HG02623 (cell line): ENCODE results near the gene CACNG7.

Experiments
- ATAC-seq: cut with Tn5 transposase; IDR thresholded peaks from one replicate; pipeline ENCODE4 v1.9.1; 2021; ENCODE audit warnings: moderate library complexity; ENCODE audit not compliant: unreplicated experiment

CACNG7 gene

DNA sequence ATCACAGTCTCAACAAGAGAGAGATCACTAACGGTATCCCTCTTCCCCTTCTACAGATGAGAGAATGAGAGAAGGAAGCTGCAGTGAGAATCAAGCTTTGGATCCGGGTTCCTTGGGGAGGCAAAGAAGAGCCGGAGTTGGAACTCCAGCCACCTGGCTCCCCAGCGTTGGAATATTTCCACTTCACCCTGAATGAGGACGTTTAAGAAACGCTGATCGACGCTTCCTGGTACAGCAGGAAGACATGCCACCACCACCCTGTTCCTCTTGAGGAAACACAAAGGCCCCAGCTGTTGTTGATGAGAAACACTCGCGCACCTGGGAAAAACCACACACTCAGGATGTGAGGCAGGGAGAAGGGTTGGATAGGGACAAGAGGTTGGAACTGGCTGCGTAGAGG is 42.4 kb downstream of the CACNG7 start:
- no peak for ATAC-seq

DNA sequence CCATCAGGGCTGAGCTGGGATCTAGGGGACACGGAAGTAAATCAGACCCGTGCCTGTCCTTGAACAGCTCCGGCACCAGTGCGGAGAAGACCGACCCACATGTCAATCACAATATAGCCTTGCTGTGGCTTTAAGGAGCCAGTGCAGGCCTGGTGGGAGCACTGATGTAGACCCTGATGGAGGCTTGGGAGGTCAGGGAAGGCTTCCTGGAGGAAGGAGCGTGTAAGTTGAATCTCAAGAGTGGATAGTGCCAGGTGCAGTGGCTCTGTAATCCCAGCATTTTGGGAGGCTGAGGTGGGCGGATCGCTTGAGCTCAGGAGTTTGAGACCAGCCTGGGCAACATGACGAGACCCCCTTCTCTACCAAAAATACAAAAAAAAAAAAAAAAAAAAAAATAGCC is 42.9 kb downstream of the CACNG7 start:
- ATAC-seq: no peak

GRCh38 chr19:53953383-53953782 is 44.3 kb downstream of the CACNG7 start:
- no peak for ATAC-seq

GRCh38 chr19:53957448-53958167 is 48.5 kb downstream of the CACNG7 start:
- ATAC-seq: no peak

- no peak for ATAC-seq
Observed at GRCh38 chr19:53958168-53958571, 49.1 kb downstream of the CACNG7 start.

- no peak for ATAC-seq
Observed at GRCh38 chr19:53958823-53959757, 50.0 kb downstream of the CACNG7 start.

GRCh38 chr19:53960187-53960586 is 51.1 kb downstream of the CACNG7 start:
- no peak for ATAC-seq

DNA sequence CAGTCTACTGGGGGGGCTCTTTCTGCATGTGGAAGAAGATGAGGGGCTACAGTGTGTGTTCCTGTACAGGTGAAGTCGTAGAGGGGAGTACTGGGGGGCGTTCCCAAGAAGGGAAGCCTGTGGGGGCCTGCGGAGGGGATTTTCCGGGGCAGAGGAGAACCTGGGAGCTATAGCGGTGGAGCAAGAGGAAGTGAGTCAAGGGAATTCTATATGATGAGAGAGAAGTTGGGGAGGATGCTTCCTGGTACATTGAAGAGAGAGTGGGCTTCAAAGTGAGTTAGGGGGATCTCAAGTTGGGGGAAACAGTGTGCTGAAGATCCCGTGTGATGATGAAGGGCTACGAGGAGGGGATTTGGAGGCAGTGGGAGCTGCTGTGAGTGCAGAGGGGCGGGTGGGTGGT is 51.8 kb downstream of the CACNG7 start:
- no peak for ATAC-seq

GRCh38 chr19:53961523-53962356 is 52.7 kb downstream of the CACNG7 start:
- ATAC-seq: no peak

GRCh38 chr19:53962887-53963431 is 53.9 kb downstream of the CACNG7 start, which contains the start of gene CACNG8:
CACNG8 (plus strand) TSS chr19:53962937.
- no peak for ATAC-seq

- no peak for ATAC-seq
Observed at GRCh38 chr19:53965091-53965490, 56.0 kb downstream of the CACNG7 start.

DNA sequence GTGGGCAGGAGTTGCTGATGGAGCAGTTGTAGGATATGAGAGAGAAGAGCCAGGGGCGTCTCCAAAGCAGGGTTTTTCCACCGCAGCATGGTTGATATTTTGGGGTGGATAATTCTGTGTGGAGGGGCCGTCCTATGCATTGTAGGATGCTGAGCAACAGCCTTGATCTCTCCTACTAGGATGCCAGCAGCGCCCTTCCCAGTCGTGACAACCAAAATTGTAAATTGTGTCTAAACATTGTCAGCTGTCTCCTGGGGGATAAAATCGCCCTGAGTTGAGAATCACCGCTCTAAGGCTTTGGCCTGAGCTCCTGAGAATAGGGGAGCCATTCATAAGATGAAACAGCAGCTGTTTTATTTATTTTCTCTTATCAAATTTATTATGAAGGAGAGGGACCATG is 57.9 kb downstream of the CACNG7 start:
- no peak for ATAC-seq

DNA sequence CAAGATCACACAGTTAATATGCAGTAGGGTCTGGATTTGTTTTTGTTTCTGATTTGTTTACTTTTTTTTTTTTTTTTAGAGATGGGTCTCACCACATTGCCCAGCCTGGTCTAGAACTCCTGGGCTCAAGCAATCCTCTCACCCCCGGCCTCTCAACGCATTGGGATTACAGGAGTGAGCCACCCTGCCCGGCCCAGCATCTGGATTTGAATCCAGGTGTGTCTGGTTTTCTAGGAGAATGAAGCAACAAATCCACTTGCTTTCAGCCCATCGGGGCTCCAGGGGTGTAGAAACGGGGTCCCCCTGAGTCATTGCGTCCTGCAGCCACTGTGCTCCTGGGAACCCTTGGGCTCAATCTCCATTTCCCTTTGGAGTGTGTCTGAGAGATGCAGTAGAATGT is 60.3 kb downstream of the CACNG7 start:
- no peak for ATAC-seq

DNA sequence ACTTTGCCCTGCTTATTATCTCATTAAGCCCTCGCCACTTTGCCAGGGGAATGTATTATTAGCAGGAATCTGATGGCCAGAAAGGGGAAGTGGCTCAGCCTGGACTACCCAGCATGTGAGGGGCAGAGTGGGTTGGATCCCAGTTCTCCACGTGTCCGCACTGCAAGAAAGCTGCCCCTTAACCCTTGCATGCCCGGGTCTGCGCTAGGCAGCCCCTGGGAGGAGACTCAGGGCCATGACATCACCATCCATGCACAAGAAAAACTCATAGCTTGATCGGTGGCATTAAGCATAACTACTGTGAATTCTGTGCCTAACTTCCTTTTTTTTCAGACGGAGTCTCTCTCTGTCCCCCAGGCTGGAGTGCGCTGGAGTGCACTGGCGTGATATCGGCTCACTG is 62.6 kb downstream of the CACNG7 start:
- no peak for ATAC-seq

GRCh38 chr19:53977429-53977990 is 68.4 kb downstream of the CACNG7 start:
- ATAC-seq: no peak

DNA sequence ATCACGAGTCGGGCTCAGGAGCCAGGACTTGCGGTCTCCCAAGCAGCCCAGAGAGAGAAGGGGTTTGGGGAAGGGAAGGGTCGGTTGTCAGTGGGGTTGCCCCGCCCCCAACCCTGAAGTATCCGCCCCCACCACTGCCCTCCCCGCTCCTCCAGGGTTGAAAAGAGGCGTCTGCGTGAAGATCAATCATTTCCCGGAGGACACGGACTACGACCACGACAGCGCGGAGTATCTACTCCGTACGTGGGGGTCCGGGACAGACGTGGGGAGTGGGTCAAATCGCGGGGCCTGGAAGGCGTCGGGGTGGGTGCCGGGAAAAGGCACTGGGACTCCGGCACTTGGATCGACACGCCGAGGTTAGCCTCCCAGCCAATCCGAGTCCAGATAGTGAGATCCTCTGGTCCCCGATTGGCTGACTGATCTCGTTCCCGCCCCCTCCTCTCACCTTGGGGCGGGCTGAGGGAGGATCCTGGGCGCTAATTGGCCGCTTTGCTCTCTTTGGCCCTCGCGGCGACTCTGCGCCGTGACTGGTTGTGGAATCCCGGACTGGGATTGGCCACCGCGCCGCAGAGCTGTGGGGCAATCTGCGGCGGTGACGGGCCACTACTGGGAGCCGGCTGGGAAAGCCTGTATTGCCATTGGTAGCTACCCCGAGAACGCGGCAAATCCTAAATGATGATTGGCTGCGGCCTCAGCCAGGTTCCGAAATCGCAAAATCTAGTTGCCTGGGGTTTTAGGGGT is 69.1 kb downstream of the CACNG7 start:
- ATAC-seq: no peak

DNA sequence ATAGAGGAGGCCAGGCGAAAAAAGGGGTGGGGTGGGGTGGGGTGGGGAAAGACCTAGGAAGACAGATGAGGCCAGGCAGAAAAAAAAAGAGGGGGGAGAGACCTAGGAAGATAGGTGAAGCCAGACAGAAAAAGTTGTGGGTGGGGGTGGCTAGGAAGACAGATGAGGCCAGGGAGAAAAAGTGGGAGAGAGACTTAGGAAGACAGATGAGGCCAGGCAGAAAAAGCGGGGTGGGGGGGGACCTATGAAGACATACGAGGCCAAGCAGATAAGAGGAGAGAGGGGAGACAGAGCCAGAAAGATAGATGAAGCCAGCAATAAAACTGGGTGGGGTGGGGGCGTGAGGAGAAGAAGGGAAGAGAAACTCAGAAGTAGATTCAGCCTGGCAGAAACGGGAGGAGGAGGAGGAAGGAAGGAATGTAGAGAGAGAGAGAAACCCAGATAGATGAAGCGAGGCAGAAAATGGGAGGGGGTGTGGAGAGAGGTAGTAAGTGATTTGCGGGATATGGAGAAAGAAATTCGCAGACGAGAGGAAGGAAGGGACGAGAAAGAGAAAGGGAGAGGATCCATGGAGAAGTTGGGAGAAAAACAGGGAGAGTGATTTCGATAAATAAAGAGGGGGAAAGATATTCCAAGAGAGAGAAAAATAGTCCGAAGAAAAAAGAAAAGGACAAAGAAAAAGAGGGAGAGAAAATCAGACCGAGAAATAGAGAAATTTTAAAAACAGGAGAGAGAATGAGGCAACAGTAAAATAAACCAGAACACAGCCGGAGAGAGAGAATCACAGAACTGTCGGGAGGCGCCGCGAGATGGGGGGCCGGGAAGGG is 70.1 kb downstream of the CACNG7 start:
- no peak for ATAC-seq

GRCh38 chr19:53980539-53981375 is 71.7 kb downstream of the CACNG7 start:
- no peak for ATAC-seq
